Lower leg skin (tissue), 3 donors: Measurements from ENCODE around the gene SLC6A12.

Experiments used
- CTCF ChIP-seq, 3 donors: fragments of 450-650 bp; IDR thresholded peaks; one replicate each; pipeline ENCODE4 v1.5.1; 2016; ENCODE audit warnings: antibody characterized with exemption in 3 of 3, mild to moderate bottlenecking in 3 of 3, moderate library complexity in 2 of 3
- POLR2A ChIP-seq, 2 donors: fragments of 450-650 bp; IDR thresholded peaks; one replicate each; pipeline ENCODE4 v1.6.1; 2016 to 2017; ENCODE audit warnings: antibody characterized with exemption in 2 of 2, mild to moderate bottlenecking in 1 of 2, moderate library complexity in 1 of 2

DNA sequence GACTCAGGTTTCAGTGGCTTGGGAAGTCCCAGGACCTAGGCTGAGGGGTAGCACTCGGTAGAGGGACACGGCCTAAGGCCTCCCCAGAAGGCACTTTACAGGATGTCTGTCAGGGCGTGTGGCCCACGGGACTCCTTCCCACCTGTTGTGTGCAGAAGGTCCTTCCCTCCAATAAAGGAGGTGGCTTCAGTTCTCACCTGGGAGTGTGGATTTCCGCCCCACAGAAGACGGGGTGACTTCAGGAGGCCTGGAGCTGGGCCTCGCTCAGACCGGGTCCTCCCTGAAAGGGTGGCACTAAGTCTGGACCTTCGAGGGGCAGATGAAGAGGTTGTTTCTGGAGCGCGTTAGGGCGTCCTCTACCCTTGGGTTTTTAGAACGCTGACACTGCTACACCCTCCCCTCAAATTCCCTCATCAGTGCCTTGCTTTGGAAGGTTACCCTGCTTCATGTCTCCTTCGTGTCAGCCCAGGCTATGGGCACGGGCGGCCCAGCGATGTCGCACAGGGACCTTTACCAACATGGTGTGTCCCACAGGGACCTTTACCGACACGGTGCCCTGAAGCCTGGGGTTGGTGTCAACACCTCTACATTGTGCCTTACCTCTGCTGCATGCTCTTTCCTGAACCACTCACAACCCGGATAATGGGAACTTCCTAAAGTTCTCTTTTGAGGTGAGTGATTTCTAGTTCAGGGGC lies 7.1 kb downstream of the SLC6A12 start:
- TF ChIP-seq CTCF (IDR thresholded peaks at IDR 0.05): no peak
- no peak for TF ChIP-seq POLR2A (IDR thresholded peaks at IDR 0.05)
